ENCODE data around the gene FIG4.
A peak's percentile ranks its signal among the peaks of the same experiment; 100 is the strongest.

The FIG4 gene

DNA sequence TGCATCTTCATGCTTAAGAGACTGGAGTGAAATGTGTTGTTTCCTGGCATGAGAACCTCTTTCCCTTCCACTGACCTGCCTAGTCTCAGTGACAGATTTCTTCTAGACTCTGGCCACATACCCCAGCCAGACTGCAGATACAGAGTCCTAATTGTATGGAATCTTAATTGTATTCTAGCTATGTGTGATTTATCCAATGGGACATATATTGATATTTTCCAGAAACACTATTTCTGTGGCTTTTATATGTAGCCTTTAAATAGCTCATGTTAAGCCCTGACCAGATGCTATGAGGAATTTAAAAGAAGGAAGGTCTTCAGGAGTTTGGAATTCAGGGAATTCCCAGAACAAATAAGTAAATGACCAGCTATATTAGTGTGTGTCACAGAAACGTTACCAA, 99.0 kb downstream of the FIG4 start:
- H3K9me3 ChIP-seq (ENCODE audit: control insufficient read depth, low read length): no peaks in the 10 kb centered on the region
- no peaks in the 10 kb centered on the region for H3K79me2 ChIP-seq
- no peak for TF ChIP-seq CTCF (IDR thresholded peaks at IDR 0.05)
- H3K27ac ChIP-seq: no peak overlapping the region
- H3K4me3 ChIP-seq (ENCODE audit: low read depth, low read length): no peak overlapping the region
- H3K27me3 ChIP-seq (ENCODE audit: control insufficient read depth, insufficient read depth, low read length): no peaks in the 10 kb centered on the region
- no peaks in the 10 kb centered on the region for H3K4me1 ChIP-seq
- H3K36me3 ChIP-seq (ENCODE audit: control insufficient read depth, insufficient read depth, low read length): no peaks in the 10 kb centered on the region
- H3K4me2 ChIP-seq (ENCODE audit: low read length): no peak overlapping the region
- no peak overlapping the region for H2AFZ ChIP-seq
- H3K9ac ChIP-seq: no peak overlapping the region

DNA sequence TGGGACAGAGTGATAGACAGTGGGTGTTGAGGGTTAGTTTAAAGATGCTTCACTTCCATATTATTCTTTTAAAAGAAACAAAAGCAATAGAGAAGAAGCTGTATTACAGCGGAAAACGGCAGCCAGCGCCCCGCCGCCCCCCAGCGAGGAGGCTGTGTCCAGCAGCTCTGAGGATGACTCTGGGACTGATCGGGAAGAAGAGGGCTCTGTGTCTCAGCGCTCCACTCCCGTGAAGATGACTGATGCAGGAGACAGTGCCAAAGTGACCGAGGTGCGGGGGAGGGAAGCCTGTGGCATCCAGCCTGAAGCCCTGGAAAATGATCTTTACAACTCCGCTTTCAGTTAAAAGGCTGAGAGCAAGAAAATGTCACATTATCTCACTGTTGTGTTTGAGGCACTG, 100.2 kb downstream of the FIG4 start:
- no peak for TF ChIP-seq CTCF (IDR thresholded peaks at IDR 0.05)
- Histone ChIP-seq H3K27ac (no peak overlapping the region), H3K27me3 (ENCODE audit: control insufficient read depth, insufficient read depth, low read length) (no peaks in the 10 kb centered on the region), H3K9me3 (ENCODE audit: control insufficient read depth, low read length) (no peaks in the 10 kb centered on the region), H2AFZ (no peak overlapping the region), H3K4me2 (ENCODE audit: low read length) (no peak overlapping the region), H3K4me3 (ENCODE audit: low read depth, low read length) (no peak overlapping the region), H3K36me3 (ENCODE audit: control insufficient read depth, insufficient read depth, low read length) (no peaks in the 10 kb centered on the region), H3K4me1 (no peaks in the 10 kb centered on the region), H3K9ac (no peak overlapping the region), H3K79me2 (no peaks in the 10 kb centered on the region)

GRCh38 chr6:109793021-109793420, 101.9 kb downstream of the FIG4 start:
- Histone ChIP-seq H3K9me3 (ENCODE audit: control insufficient read depth, low read length) (no peaks in the 10 kb centered on the region), H3K36me3 (ENCODE audit: control insufficient read depth, insufficient read depth, low read length) (no peaks in the 10 kb centered on the region)
- TF ChIP-seq CTCF (IDR thresholded peaks at IDR 0.05): no peak

DNA sequence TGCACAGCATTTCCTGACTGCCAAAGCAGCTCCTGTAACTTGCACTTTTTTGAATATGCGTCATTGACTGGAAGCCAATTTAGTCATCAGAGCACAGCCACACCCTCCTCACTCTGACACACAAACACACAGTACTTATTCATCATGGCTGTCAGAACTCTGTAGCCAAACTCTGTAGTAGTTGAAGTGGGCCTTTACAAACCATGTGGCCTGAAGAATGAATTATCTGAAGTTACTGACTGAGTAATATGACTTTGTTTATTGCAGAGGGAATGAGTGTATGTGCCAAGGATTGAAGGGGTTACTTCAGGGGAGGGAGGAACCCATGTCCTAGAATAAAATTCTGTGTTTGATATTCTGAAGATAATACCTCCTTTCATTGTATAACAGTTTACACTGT, 102.7 kb downstream of the FIG4 start:
- no peaks in the 10 kb centered on the region for H3K4me1 ChIP-seq
- no peak overlapping the region for H3K4me2 ChIP-seq (ENCODE audit: low read length)
- no peaks in the 10 kb centered on the region for H3K27me3 ChIP-seq (ENCODE audit: control insufficient read depth, insufficient read depth, low read length)
- H2AFZ ChIP-seq: no peak overlapping the region
- no peak for TF ChIP-seq CTCF (IDR thresholded peaks at IDR 0.05)
- H3K79me2 ChIP-seq: no peaks in the 10 kb centered on the region
- H3K9me3 ChIP-seq (ENCODE audit: control insufficient read depth, low read length): no peaks in the 10 kb centered on the region
- no peaks in the 10 kb centered on the region for H3K36me3 ChIP-seq (ENCODE audit: control insufficient read depth, insufficient read depth, low read length)
- H3K4me3 ChIP-seq (ENCODE audit: low read depth, low read length): no peak overlapping the region
- no peak overlapping the region for H3K27ac ChIP-seq
- H3K9ac ChIP-seq: no peak overlapping the region

More at GRCh38 chr6:109793021-109793420, 101.9 kb downstream of the FIG4 start:
- H3K27me3 ChIP-seq (ENCODE audit: control insufficient read depth, insufficient read depth, low read length): no peaks in the 10 kb centered on the region
- H3K4me2 ChIP-seq (ENCODE audit: low read length): no peak overlapping the region
- peak overlapping the region; percentile 5 for H3K27ac ChIP-seq
- no peaks in the 10 kb centered on the region for H3K79me2 ChIP-seq
- no peaks in the 10 kb centered on the region for H3K4me1 ChIP-seq
- H3K4me3 ChIP-seq (ENCODE audit: low read depth, low read length): no peak overlapping the region
- H2AFZ ChIP-seq: no peak overlapping the region
- H3K9ac ChIP-seq: no peak overlapping the region

- TF ChIP-seq CTCF (IDR thresholded peaks at IDR 0.05): no peak
- H3K27me3 ChIP-seq (ENCODE audit: control insufficient read depth, insufficient read depth, low read length): no peaks in the 10 kb centered on the region
- H3K9ac ChIP-seq: no peak overlapping the region
- H3K27ac ChIP-seq: no peak overlapping the region
- no peaks in the 10 kb centered on the region for H3K4me1 ChIP-seq
- H2AFZ ChIP-seq: no peak overlapping the region
- H3K4me3 ChIP-seq (ENCODE audit: low read depth, low read length): no peak overlapping the region
- no peaks in the 10 kb centered on the region for H3K36me3 ChIP-seq (ENCODE audit: control insufficient read depth, insufficient read depth, low read length)
- no peak overlapping the region for H3K4me2 ChIP-seq (ENCODE audit: low read length)
- H3K9me3 ChIP-seq (ENCODE audit: control insufficient read depth, low read length): no peaks in the 10 kb centered on the region
- H3K79me2 ChIP-seq: no peaks in the 10 kb centered on the region
These were observed 103.3 kb downstream of the FIG4 start for GRCh38 chr6:109794201-109794923.
